HepG2 (cell line): Measurements from ENCODE around the gene SLC7A10. TPM values are rescaled to one million over a fixed set of nuclear protein-coding genes. Genes with fewer than 3 reads are reported as not detected.

ENCODE experiments used
- ARID2 ChIP-seq: sonication (generic); formaldehyde crosslinking; IDR thresholded peaks from 2 replicates; pipeline ENCODE4 v1.8.1; 2022; ENCODE audit warnings: mild to moderate bottlenecking, missing genetic modification reagents, borderline replicate concordance
- ATM ChIP-seq: fragments of 450-650 bp; IDR thresholded peaks from 2 replicates; pipeline ENCODE4 v1.7.1; 2017; ENCODE audit warnings: mild to moderate bottlenecking, borderline replicate concordance
- CBFB ChIP-seq: sonication (generic); formaldehyde crosslinking; IDR thresholded peaks from 2 replicates; pipeline ENCODE4 v1.4.0; 2020; ENCODE audit warnings: missing genetic modification reagents
- CENPT ChIP-seq: sonication (generic); formaldehyde crosslinking; IDR thresholded peaks from 2 replicates; pipeline ENCODE4 v1.8.0; 2022; ENCODE audit warnings: low read depth, mild to moderate bottlenecking, moderate library complexity, missing genetic modification reagents
- IRF1 ChIP-seq: sonication (generic); formaldehyde crosslinking; IDR thresholded peaks from 2 replicates; pipeline ENCODE4 v1.4.0; 2020; ENCODE audit warnings: low read depth, mild to moderate bottlenecking, missing genetic modification reagents
- KDM1A ChIP-seq: IDR thresholded peaks from 2 replicates; pipeline ENCODE4 v1.6.1; 2016; ENCODE audit warnings: missing compliant biosample characterization
- POLR2A ChIP-seq, 2 experiments: IDR thresholded peaks; 2 replicates each; pipeline ENCODE4 v1.6.1; 2011; ENCODE audit warnings: low read depth in 2 of 2, low read length in 2 of 2, mild to moderate bottlenecking in 1 of 2, moderate library complexity in 1 of 2; ENCODE audit not compliant: insufficient read depth in 1 of 2
- SNRNP70 ChIP-seq: fragments of 200-400 bp; formaldehyde crosslinking; IDR thresholded peaks from 2 replicates; pipeline ENCODE4 v1.6.1; 2017; ENCODE audit warnings: mild to moderate bottlenecking, low read depth, low read length, moderate library complexity
- SP2 ChIP-seq: sonication (generic); formaldehyde crosslinking; IDR thresholded peaks from 2 replicates; pipeline ENCODE4 v1.5.1; 2020; ENCODE audit warnings: mild to moderate bottlenecking, missing genetic modification reagents
- THAP7 ChIP-seq: sonication (generic); formaldehyde crosslinking; IDR thresholded peaks from 2 replicates; pipeline ENCODE4 v1.8.1; 2023; ENCODE audit warnings: mild to moderate bottlenecking, missing genetic modification reagents
- UBTF ChIP-seq: sonication (generic); formaldehyde crosslinking; IDR thresholded peaks from 2 replicates; pipeline ENCODE4 v1.4.0; 2020; ENCODE audit warnings: mild to moderate bottlenecking, missing genetic modification reagents
- USF2 ChIP-seq, 2 experiments: sonication (generic) in 1 of 2; formaldehyde crosslinking in 1 of 2; IDR thresholded peaks; 2 replicates each; pipeline versions ENCODE4 v1.5.1 to v1.6.1; 2011 to 2020; ENCODE audit warnings: borderline replicate concordance in 1 of 2, low read depth in 1 of 2, low read length in 1 of 2, mild to moderate bottlenecking in 1 of 2, missing genetic modification reagents in 1 of 2, moderate library complexity in 1 of 2
- WIZ ChIP-seq: sonication (generic); formaldehyde crosslinking; IDR thresholded peaks from 2 replicates; pipeline ENCODE4 v1.5.1; 2020; ENCODE audit warnings: mild to moderate bottlenecking, missing genetic modification reagents
- XBP1 ChIP-seq: sonication (generic); formaldehyde crosslinking; IDR thresholded peaks from 2 replicates; pipeline ENCODE4 v1.5.0; 2020; ENCODE audit warnings: missing genetic modification reagents
- ZFP91 ChIP-seq: sonication (generic); formaldehyde crosslinking; IDR thresholded peaks from 2 replicates; pipeline ENCODE4 v1.9.0; 2022; ENCODE audit warnings: missing genetic modification reagents, mild to moderate bottlenecking, borderline replicate concordance
- ZKSCAN5 ChIP-seq: sonication (generic); formaldehyde crosslinking; IDR thresholded peaks from 2 replicates; pipeline ENCODE4 v1.5.1; 2020; ENCODE audit warnings: mild to moderate bottlenecking, missing genetic modification reagents
- ZNF121 ChIP-seq: sonication (generic); formaldehyde crosslinking; IDR thresholded peaks from 2 replicates; pipeline ENCODE4 v1.5.0; 2020; ENCODE audit warnings: mild to moderate bottlenecking, missing genetic modification reagents
- ZNF335 ChIP-seq: sonication (generic); formaldehyde crosslinking; IDR thresholded peaks from 2 replicates; pipeline ENCODE4 v1.4.0; 2020; ENCODE audit warnings: missing genetic modification reagents
- ZNF432 ChIP-seq: sonication (generic); formaldehyde crosslinking; IDR thresholded peaks from 2 replicates; pipeline ENCODE4 v1.5.0; 2020; ENCODE audit warnings: missing genetic modification reagents, mild to moderate bottlenecking, borderline replicate concordance
- ZNF557 ChIP-seq: sonication (generic); formaldehyde crosslinking; IDR thresholded peaks from 2 replicates; pipeline ENCODE4 v1.4.0; 2020; ENCODE audit warnings: missing genetic modification reagents
- ZNF772 ChIP-seq: sonication (generic); formaldehyde crosslinking; IDR thresholded peaks from 2 replicates; pipeline ENCODE4 v1.5.0; 2020; ENCODE audit warnings: mild to moderate bottlenecking, missing genetic modification reagents
- ZNF883 ChIP-seq: sonication (generic); formaldehyde crosslinking; IDR thresholded peaks from 2 replicates; pipeline ENCODE4 v1.5.1; 2020; ENCODE audit warnings: mild to moderate bottlenecking, missing genetic modification reagents; ENCODE audit errors: not compliant biosample characterization
- polyA plus RNA-seq, 8 experiments: library from polyadenylated mRNA; depleted of rRNA in 3 of 8; stranded (reverse) in 7 of 8; unstranded in 1 of 8; fragments of >200 nt; fragmentation: Illumina TruSeq in 4 of 8; extraction: Trizol in 4 of 8; gene quantifications; 2 replicates each; pipeline versions ENCODE4 v1.2.1 to v1.2.3, GENCODE V29; 2011 to 2016; ENCODE audit warnings: low read depth in 4 of 8, missing spikeins in 1 of 8, mixed read lengths in 1 of 8; ENCODE audit not compliant: insufficient read depth in 1 of 8
- total RNA-seq, 5 experiments: library from RNA; depleted of rRNA; stranded (reverse); fragments of >200 nt; fragmentation: Illumina TruSeq; extraction: Trizol; gene quantifications; 2 replicates each; pipeline ENCODE4 v1.2.3, GENCODE V29; 2016; ENCODE audit warnings: low read depth in 1 of 5

SLC7A10 gene
- total and polyA plus RNA-seq, 2 of the 13 experiments (the other 11 are each of a cell fraction or from before 2014, with no cell fraction given) = 1.1 to 2.2 TPM

- TF ChIP-seq UBTF (CRISPR knock-in tag) (peak; percentile 67), POLR2A (IDR thresholded peaks at IDR 0.05; ENCODE audit: insufficient read depth in 1 of 2, low read depth in 2 of 2, low read length in 2 of 2) (peak; percentile 98 to 99), ZFP91 (peak; percentile 75; the same call in 1 of the 2 replicates), ZNF772 (peak; percentile 93), CBFB (peak; percentile 52; the same call in 1 of the 2 replicates), ATM (no peak), ARID2 (CRISPR knock-in tag) (0 out of 2 replicates have a peak, but pooled peaks have one; percentile 6), ZNF432 (CRISPR knock-in tag) (no peak), WIZ (CRISPR knock-in tag) (0 out of 2 replicates have a peak, but pooled peaks have one; percentile 47), SNRNP70 (no peak), ZNF335 (CRISPR knock-in tag) (0 out of 2 replicates have a peak, but pooled peaks have one; percentile 65), ZNF121 (CRISPR knock-in tag) (0 out of 2 replicates have a peak, but pooled peaks have one; percentile 22), ZNF883 (CRISPR knock-in tag) (peak; percentile 73), CENPT (CRISPR knock-in tag) (no peak), KDM1A (CRISPR knock-in tag) (no peak), IRF1 (no peak), SP2 (no peak; the same call in 1 of the 2 replicates), THAP7 (no peak), ZNF557 (CRISPR knock-in tag) (peak; percentile 88), USF2 (IDR thresholded peaks at IDR 0.05; ENCODE audit: low read depth, low read length) (no peak), USF2 (CRISPR knock-in tag; IDR thresholded peaks at IDR 0.05; ENCODE audit: borderline replicate concordance) (no peak), ZKSCAN5 (CRISPR knock-in tag) (no peak), XBP1 (CRISPR knock-in tag) (no peak)
These were observed 48.8 kb downstream of the SLC7A10 start (continued) for GRCh38 chr19:33176670-33177416.
